KOPT-K1 (cell line): ENCODE measurements around the gene RAB33B.
A peak's percentile ranks its signal among the peaks of the same experiment; 100 is the strongest.
"Not testable (repeated sequence)": the region's sequence is repeated elsewhere in the genome, so short reads cannot be mapped to it uniquely, and the experiment has no call there.

ENCODE experiments used
- H3K27ac ChIP-seq: fragments of 200-600 bp; sonication (generic); 2 replicates; pipeline ENCODE4 v1.5.1; 2016; ENCODE audit warnings: antibody characterized with exemption, mild to moderate bottlenecking, low read depth, low read length; ENCODE audit not compliant: poor library complexity, severe bottlenecking
- H3K36me3 ChIP-seq: fragments of 200-600 bp; sonication (generic); 2 replicates; pipeline ENCODE4 v1.5.1; 2017; ENCODE audit warnings: antibody characterized with exemption, mild to moderate bottlenecking, low read length, moderate library complexity; ENCODE audit not compliant: insufficient read depth
- H3K9me3 ChIP-seq: fragments of 200-600 bp; sonication (generic); 2 replicates; pipeline ENCODE4 v1.5.1; 2017; ENCODE audit warnings: antibody characterized with exemption, low read length, mild to moderate bottlenecking; ENCODE audit not compliant: insufficient read depth, poor library complexity, severe bottlenecking

RAB33B gene

DNA sequence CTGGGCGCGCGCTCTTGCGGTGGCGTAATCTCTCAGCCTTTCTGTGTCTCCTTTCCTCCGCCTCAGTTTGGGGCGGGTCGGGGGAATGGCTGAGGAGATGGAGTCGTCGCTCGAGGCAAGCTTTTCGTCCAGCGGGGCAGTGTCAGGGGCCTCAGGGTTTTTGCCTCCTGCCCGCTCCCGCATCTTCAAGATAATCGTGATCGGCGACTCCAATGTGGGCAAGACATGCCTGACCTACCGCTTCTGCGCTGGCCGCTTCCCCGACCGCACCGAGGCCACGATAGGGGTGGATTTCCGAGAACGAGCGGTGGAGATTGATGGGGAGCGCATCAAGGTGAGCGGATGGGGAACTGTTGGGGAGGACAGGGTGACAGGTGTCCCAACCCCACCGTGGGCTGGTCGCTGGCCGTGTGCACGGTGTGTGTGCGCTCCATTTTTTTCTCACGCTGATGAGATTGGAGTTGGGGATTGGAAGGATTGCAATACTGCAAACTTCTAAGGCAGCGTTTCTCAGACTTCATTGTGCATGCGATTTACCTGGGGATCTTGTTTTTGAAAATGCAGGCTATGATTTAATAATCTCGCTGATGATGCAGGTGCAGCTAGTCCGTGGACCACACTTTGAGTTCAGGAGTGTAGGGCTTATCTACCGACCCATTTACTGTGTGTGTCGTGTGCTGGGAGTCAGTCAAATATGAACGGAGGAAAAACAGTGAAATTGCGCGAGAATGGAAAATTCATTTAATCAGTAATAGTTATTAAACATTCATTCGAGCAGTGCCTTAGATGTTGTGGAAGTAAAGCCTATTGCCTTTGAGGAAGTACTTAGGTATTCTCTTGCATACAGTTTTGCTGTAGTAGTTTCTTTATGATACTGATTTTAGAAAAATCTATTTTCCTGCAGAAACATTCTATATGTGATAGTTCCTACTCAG lies at the start of gene RAB33B:
RAB33B (plus strand) TSS at position 11 of the 935 bp plus-strand sequence; CDS start at position 86, 75 bp downstream.
- peak within 1 kb of the TSS; percentile 74 for H3K27ac ChIP-seq
- H3K9me3 ChIP-seq, result no peaks in the 10 kb centered on the region
- no peaks in the 10 kb centered on the region; the same call in 1 of the 2 replicates for H3K36me3 ChIP-seq

DNA sequence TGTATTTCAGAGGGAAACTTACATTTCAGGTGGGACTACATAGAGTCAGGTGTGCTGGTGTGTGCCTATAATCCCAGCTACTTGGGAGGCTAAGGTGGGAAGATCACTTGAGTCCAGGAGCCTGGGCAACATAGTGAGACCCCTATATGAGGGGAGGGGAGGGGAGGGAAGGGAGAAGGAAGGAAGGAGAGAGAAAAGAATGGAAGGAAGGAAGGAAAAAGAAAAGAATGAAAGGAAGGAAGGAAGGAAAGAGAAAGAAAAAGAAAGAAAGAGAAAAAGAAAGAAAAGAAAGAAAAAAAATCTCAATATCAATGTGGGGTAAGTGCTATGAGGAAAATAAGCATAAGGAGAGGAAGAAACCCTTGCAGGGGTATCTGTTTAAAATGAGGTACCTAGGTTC lies 43.6 kb upstream of the RAB33B start:
- peaks cover 5% of the 10 kb centered on the region for H3K9me3 ChIP-seq
- H3K36me3 ChIP-seq, result 0 out of 2 replicates have a peak, but pooled peaks cover 5% of the 10 kb centered on the region
- H3K27ac ChIP-seq, result no peak overlapping the region

DNA sequence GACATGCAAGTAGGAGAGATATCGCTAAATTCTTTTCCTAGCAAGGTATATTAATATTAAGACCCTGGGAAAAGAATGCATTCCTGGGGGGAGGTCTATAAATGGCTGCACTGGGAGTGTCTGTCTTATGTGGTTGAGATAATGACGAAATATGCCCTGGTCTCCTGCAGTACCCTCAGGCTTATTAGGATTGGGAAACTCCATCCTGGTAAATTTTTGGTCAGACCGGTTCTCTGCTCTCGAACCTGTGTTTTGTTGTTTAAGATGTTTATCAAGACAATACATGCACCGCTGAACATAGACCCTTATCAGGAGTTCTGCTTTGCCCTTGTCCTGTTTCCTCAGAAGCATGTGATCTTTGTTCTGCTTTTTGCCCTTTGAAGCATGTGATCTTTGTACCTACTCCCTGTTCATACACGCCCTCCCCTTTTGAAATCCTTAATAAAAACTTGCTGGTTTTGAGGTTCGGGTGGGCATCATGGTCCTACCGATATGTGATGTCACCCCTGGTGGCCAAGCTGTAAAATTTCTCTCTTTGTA lies 39.2 kb upstream of the RAB33B start:
- H3K36me3 ChIP-seq, result not testable (repeated sequence)

DNA sequence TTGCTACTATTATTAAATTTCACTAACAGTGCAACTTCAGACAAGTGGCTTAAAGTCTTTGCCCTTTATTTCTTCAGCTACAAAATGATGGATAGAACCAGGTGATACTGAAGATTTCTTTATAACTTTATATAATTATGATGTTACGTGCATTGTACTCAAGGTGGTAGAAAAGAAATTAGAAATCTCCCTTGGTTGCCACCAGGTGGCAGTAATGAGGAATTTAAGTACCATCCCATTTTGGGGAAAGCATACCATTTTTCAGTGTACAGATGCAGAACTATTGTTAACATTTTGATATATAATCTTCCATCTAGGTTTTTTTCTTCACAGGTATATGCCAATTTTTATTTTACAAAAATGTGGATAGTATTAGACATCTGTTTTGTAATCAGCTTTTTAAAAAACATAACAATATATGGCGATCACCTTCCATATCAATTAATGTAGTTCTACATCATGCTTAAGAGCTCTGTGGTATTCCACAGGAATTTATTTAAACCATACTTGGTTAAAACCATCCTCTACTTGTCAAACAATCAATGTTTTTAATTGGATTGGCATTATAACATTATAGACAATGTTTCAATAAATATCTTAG lies 37.7 kb upstream of the RAB33B start:
- Histone ChIP-seq H3K9me3 (peaks cover 5% of the 10 kb centered on the region), H3K27ac (no peak overlapping the region), H3K36me3 (no peaks in the 10 kb centered on the region)

More for the DNA sequence above, 39.2 kb upstream of the RAB33B start:
- H3K27ac ChIP-seq, H3K9me3 ChIP-seq: not testable (repeated sequence)

DNA sequence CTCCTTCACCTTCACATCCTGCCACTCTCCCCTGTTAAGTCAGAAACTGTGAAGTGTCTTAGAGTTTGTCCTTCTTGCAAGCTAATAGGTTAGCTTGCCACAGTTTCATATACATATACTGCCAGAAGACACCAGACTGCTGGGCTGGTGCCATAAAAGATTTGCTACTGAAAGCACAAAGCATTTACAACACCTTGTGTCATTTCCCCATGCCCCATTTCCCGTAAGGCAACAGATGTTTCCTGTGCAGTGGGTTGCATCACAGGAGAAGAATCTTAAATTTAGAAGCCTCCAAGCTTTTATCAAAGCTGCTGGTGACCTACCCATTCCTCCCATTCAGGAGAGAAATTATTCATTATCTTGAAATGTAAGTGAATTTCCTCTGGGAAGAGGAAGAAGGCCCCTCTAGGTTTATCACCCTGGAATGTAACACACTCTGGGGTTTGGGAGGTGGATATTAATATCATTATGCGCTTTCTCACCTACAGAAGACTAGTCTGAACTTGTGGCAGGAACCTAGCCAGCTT lies 34.5 kb upstream of the RAB33B start:
- no peak overlapping the region for H3K27ac ChIP-seq
- H3K36me3 ChIP-seq, result no peaks in the 10 kb centered on the region
- H3K9me3 ChIP-seq, result peaks cover 5% of the 10 kb centered on the region

DNA sequence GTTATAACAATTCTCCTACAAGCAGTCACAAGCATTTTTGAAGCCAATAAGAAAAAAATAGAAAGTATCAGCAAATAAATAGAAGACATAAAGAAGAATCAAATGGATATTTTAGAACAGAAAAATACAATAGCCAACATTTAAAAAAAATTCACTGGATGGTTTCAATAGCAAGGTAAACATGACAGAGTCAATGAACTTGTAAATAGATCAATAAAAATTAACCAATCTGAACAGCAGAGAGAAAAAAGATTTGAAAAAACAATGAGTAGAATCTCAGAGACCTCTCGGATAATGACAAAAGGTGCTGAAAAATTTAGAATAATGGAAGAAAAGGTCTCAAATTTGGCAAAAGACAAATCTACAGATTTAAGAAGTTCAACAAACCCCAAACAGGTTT lies 33.3 kb upstream of the RAB33B start:
- H3K36me3 ChIP-seq, result no peaks in the 10 kb centered on the region
- no peak overlapping the region for H3K27ac ChIP-seq
- H3K9me3 ChIP-seq, result no peaks in the 10 kb centered on the region

DNA sequence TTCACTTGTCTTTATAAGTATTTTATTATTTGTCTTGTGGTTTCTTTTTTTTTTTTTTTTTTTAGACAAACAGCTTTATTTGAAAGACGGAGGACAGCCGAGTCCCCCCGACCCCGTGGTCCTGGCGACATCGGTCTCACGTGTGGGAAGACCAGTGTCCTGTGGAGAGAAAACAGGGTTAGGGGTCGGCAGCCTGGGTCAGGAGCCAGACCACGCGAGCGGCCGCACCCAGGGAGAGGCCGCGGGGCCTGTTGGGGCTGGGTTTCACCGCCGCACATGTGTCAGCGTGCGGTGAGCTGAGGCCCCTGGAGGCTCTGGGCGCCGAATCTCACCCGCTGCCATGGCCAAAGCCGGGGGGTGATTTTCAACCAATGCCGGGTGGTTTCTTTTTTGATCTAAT lies 17.8 kb upstream of the RAB33B start:
- Histone ChIP-seq H3K27ac (no peak overlapping the region), H3K9me3 (peaks cover 47% of the 10 kb centered on the region), H3K36me3 (peaks cover 11% of the 10 kb centered on the region; the same call in 1 of the 2 replicates)

DNA sequence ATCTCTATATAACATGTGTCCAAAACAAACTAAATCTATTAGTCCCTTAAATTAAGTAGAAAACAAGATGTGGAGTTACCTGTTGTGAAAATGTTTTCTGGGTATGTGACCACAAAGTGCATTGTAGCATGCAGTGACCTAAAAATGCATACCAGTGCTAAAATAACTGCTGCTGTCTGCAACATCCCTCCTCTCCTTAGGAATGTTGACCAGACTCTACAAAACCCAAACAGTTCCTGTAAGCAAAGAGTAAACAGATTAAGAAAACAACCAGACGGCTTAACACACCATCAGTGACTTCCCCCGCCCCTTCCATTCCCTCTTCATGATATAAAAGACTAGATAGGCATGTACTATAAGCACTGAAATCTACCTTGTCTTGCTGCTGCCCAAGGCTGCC lies 15.8 kb upstream of the RAB33B start:
- peaks cover 11% of the 10 kb centered on the region; the same call in 1 of the 2 replicates for H3K36me3 ChIP-seq
- no peak overlapping the region for H3K27ac ChIP-seq
- peaks cover 47% of the 10 kb centered on the region for H3K9me3 ChIP-seq

DNA sequence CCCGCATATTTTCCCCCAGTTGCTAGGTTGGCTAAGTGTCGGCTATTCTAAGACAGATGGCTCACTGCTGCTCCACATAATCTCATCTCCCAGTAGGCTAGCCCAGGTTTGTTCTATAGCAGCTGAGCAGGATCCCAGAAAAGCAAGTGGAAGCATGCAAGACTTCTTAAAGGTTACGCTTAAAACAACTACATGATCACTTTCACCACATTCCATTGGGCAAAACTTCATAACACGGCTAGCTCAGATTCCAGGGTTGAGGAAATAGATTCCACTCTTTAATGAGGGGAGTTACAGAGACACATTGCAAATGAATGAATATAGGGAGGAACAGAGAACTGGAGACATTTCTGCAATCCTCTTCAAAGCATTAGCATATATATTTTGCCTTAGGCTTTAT lies 12.9 kb upstream of the RAB33B start:
- H3K9me3 ChIP-seq, result peaks cover 47% of the 10 kb centered on the region
- peaks cover 11% of the 10 kb centered on the region; the same call in 1 of the 2 replicates for H3K36me3 ChIP-seq
- H3K27ac ChIP-seq, result no peak overlapping the region

DNA sequence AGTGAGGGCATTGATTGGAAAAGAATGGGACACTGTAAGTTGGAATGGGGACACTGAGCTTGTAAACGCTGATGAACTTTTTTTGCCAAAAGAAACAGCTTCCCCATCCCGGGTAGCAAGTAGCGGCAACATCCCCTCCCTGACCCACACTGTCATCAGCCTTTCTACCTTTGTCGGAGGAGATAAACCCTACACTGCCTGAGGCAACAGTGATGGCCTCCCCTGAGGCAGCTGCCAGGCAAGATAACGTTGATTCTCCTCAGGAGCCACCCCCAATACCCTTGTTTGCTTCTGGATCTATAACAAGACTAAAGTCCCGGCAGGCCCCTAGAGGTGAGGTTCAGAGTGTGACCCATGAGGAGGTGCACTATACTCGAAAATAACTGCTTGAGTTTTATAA lies 10.3 kb upstream of the RAB33B start:
- no peaks in the 10 kb centered on the region for H3K36me3 ChIP-seq
- H3K27ac ChIP-seq, result no peak overlapping the region
- H3K9me3 ChIP-seq, result peaks cover 25% of the 10 kb centered on the region

DNA sequence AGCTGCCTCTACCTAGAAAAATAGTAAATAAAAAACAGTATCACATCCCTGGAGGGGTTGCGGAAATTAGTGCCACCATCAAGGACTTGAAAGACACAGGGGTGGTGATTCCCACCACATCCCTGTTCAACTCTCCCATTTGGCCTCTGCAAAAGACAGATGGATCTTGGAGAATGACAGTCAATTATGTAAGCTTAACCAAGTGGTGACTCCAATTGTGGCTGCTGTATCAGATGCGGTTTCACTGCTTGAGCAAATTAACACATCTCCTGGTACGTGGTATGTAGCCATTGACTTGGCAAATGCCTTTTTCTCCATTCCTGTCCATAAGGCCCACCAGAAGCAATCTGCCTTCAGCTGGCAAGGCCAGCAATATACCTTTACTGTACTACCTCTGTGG lies 9.0 kb upstream of the RAB33B start:
- H3K36me3 ChIP-seq, H3K27ac ChIP-seq: not testable (repeated sequence)
- H3K9me3 ChIP-seq, result peaks cover 12% of the 10 kb centered on the region

DNA sequence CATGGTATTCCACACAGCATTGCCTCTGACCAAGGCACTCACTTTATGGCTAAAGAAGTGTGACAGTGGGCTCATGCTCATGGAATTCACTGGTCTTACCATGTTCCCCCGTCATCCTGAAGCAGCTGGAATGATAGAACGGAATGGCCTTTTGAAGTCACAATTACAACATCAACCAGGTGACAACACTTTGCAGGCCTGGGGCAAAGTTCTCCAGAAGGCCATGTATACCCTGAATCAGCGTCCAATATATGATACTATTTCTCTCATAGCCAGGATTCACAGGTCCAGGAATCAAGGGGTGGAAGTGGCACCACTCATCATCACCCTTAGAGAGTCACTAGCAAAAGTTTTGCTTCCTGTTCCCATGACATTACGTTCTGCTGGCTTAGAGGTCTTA lies 6.8 kb upstream of the RAB33B start:
- not testable (repeated sequence) for H3K36me3 ChIP-seq, H3K9me3 ChIP-seq, H3K27ac ChIP-seq

DNA sequence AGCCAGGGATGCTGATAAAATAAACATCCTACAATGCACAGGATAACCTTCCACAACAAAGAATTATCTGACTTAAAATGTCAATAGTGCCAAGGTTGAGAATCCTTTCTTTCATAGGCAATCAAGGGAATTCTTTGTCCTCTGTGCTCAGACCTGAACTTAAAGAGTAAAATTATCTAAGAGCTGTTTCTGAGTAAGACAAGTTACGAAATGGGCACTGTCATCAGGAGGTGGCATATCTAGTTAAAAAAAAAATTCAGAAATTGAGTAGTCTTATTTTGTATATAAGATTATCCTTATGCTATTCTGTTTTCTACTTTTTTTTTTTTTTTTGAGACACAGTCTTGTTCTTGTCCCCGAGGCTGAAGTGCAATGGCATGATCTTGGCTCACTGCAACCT lies 3.3 kb upstream of the RAB33B start:
- Histone ChIP-seq H3K9me3 (no peaks in the 10 kb centered on the region), H3K36me3 (no peaks in the 10 kb centered on the region), H3K27ac (no peak overlapping the region)

DNA sequence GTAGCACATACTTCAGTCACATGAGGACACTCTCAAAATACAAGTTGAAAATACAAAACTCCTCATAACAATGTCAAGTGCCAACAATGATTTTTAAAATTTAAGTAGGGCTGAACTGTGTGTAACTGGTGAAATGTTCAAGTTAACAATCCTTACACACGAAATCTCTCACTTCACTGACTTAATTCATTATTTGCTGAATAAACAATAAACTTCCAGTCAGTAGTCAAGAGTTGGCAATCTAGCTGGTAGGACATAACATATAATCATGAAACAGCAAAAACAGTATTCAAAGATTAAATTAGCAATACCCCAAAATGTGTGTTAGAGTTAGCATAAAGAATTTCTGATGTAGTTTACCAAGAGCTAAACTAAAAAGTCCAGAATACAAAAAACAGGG lies 1.9 kb upstream of the RAB33B start:
- no peaks in the 10 kb centered on the region for H3K9me3 ChIP-seq
- peak overlapping the region; percentile 74 for H3K27ac ChIP-seq
- no peaks in the 10 kb centered on the region for H3K36me3 ChIP-seq

DNA sequence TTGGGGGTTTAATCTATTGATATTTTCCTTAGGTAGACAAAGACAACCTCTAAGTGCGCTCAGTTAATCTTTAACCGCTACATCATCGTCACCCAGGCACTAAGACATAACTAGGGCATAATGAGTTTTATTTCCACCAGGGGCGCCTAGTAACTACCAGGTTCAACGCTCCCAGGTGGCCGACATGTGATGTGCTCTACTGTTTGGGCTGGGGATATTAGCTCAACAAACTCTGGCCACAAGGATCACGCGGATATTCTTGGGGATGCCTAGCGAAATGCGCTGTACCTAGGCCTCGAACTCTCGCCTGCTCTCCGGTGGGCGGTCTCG lies 915 bp upstream of the RAB33B start:
- Histone ChIP-seq H3K36me3 (no peaks in the 10 kb centered on the region), H3K27ac (peak overlapping the region; percentile 74), H3K9me3 (no peaks in the 10 kb centered on the region)
